Frontal cortex (tissue), 4 donors: ENCODE measurements around the gene GAB1. TPM values are rescaled to one million over a fixed set of nuclear protein-coding genes. Genes with fewer than 3 reads are reported as not detected.

Source experiments
- DNase-seq, 2 donors: peaks; one replicate each; pipeline ENCODE4 v3.0.0; 2012; ENCODE audit warnings: low spot score in 2 of 2
- FAIRE-seq: peaks from 2 replicates; lab custom pipeline; 2012; peaks lifted over from hg19 to GRCh38; lab: Jason Lieb, UNC
- total RNA-seq: library from RNA; depleted of rRNA; stranded (reverse); fragments of >200 nt; gene quantifications from one replicate; pipeline ENCODE4 v1.2.3, GENCODE V29; 2014
- donor health status: control.
- donor health status: control.
- donor health status: control.

GAB1 gene
- total RNA-seq, 1 donor from 2014 or later: 15.5 TPM

- DNase-seq (no peak), FAIRE-seq (no peak)
Observed at GRCh38 chr4:143405075-143405730, 68.5 kb downstream of the GAB1 start.

GRCh38 chr4:143406523-143406922 is 69.8 kb downstream of the GAB1 start:
- FAIRE-seq (no peak), DNase-seq (no peak)

DNA sequence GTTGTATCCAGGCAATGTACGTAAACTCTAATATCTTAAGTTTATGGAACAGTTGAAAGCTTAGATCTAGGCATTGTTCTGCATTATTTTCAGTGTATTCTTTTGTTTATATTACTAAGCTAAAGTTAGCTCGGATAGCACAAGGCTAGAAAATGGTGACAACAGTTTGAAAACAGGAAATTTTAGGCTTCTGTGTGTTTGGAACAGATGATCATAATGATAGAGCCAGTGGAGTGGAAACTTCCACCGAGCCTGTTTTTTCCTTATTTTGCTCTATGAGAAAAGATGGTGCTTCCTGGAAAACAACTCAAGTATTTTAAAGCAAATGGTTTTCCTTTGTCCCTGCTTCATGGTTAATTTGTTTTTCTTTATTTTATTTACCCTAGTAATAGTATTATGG is 70.8 kb downstream of the GAB1 start:
- DNase-seq (no peak), FAIRE-seq (no peak)

- FAIRE-seq (no peak), DNase-seq (no peak)
Observed at GRCh38 chr4:143407888-143408287, 71.2 kb downstream of the GAB1 start.

- DNase-seq (no peak), FAIRE-seq (no peak)
Observed at GRCh38 chr4:143410015-143410414, 73.3 kb downstream of the GAB1 start.

- DNase-seq (peak; percentile 31 to 49), FAIRE-seq (peak; percentile 99)
Observed at GRCh38 chr4:143411527-143412419, 75.1 kb downstream of the GAB1 start.

DNA sequence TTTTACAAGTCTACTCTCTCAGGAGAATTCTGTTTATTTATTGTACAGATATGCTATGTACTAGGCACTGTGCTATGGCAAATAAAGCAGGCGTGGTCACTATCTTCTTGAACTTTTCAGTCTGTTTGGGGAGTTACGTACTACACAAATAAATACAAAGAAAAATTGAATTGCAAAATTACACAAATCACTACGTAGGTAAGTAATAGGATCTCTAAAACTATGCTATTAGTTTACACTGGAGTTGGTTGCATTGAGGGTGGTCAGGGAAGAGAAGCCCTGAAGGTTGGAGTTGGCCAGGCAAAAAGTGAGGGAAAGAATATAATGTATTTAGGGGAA is 75.7 kb downstream of the GAB1 start:
- no peak for FAIRE-seq

GRCh38 chr4:143417679-143418403 is 81.2 kb downstream of the GAB1 start:
- FAIRE-seq: no peak
- no peak for DNase-seq

More for the DNA sequence above, 75.7 kb downstream of the GAB1 start:
- no peak for DNase-seq

DNA sequence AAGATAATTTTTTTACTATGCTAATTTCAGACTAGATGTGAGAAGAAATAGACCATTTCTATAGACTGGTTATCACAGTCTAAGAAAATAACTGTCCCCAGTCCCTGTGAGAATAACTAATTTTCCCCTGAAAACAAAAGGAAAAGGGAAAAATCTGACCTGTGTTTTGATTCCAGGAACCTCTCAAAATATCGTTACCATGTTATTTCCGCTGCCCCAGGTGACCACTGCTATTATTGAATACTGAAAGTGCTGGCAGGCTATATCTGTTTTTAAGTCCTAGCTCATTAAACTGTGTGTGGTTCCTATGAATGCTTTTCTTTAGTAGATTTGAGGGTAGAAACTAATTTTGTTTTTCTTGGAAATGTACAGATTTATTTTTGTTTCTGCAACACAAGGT is 83.6 kb downstream of the GAB1 start:
- FAIRE-seq (no peak), DNase-seq (no peak)

DNA sequence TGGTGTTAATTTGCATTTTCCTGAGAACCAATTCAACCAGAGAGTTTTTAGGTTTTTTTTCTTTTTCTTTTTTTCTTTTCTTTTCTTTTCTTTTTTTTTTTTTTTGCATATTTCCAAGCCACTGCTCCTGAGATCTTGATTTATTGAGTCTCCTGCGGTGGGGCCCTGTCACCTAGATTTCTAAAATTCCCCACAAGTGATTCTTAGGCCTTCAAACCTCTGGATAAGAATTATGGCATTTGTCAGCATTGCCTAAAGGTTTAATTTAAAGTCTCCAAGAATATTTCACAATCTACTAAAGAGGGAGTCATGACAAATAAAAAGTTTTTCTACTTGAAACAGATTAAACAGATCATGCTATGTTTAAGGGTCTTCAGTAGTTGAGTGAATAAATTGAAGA is 84.9 kb downstream of the GAB1 start:
- no peak for DNase-seq
- FAIRE-seq: no peak

DNA sequence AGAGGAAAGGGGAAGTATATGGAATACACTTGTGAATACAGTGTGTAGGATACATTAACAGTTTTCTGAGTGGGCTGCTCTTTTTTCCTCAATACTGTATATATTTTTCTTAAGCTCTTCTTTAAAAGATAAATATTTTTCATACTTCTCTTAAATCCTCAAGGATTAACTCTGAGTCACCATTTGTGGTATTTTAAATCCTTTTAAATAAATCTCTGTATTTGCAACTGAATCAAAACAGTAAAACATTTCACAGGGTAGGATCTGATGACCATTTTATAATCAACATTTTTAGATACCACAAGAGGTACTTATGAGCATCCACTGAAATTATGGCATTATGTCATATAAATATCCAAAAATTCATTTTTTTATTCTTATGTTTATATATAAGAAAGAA is 87.6 kb downstream of the GAB1 start:
- DNase-seq (no peak), FAIRE-seq (no peak)

GRCh38 chr4:143431526-143432257 is 95.0 kb downstream of the GAB1 start:
- DNase-seq (no peak), FAIRE-seq (no peak)

- DNase-seq: no peak
- FAIRE-seq: no peak
Observed at GRCh38 chr4:143432258-143432591, 95.5 kb downstream of the GAB1 start.

DNA sequence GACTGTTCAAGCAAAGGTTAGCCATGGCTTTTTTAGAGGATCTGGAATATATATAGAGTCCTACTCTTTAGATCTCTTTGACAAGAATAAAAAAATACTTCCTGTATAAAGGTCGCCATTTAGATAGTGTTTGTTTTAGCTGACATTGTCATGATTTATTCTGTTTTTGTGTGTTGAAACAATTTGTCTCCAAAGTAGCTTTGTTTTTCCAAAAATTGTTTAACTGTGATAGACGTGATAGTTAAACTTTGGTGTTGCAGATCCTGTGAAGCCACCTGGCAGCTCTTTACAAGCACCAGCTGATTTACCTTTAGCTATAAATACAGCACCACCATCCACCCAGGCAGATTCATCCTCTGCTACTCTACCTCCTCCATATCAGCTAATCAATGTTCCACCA is 96.6 kb downstream of the GAB1 start:
- no peak for DNase-seq
- FAIRE-seq: no peak

GRCh38 chr4:143435955-143436354 is 99.3 kb downstream of the GAB1 start:
- FAIRE-seq: no peak

GRCh38 chr4:143437476-143437875 is 100.8 kb downstream of the GAB1 start:
- no peak for FAIRE-seq

More at GRCh38 chr4:143435955-143436354, 99.3 kb downstream of the GAB1 start:
- no peak for DNase-seq

GRCh38 chr4:143437937-143438336 is 101.3 kb downstream of the GAB1 start:
- DNase-seq: no peak
- no peak for FAIRE-seq

More at GRCh38 chr4:143437476-143437875, 100.8 kb downstream of the GAB1 start:
- no peak for DNase-seq

DNA sequence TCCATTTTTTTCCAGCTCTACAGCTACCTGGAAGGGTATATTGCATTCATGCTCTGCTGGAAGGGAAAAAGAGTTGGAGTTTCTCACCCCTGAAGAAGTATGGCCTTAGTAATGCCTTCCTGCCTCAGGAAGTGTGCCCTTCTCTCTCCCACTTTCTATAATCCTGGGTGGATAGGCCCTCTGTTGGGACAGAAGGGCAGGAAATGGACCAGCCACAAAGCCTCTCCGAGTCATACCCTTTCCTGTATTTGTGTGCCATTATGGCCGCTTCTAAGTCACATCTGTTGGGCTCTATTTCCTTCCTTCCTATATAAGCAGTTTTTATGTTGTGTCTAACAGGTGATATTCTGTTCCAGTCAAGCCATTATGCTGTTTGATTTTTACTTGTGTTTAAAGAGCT is 102.0 kb downstream of the GAB1 start:
- FAIRE-seq (no peak), DNase-seq (no peak)

DNA sequence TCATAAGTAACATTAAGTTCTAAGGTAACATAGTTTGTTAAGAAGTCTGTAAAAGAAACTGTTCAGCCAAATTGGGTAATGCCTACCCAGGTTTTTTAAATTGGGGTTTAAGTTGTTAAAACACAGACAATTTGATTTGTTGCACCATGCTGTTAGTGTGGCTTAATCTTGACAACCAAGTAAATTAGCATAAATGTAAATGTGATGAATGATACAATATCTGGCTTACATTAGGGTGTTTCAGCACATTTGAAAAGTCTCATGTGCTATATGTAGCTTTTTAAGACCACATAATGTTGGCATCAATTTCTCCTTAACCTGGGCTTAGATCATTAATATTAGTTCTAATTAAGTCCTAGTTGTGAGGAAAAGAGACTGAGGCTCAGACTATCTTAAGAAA is 104.4 kb downstream of the GAB1 start:
- no peak for FAIRE-seq
- no peak for DNase-seq

- no peak for FAIRE-seq
Observed at GRCh38 chr4:143441678-143442077, 105.0 kb downstream of the GAB1 start.

More at GRCh38 chr4:143441678-143442077, 105.0 kb downstream of the GAB1 start:
- no peak for DNase-seq
